K562 (cell line): ENCODE results near the gene CD99L2. TPM values are rescaled to one million over a fixed set of nuclear protein-coding genes. Genes with fewer than 3 reads are reported as not detected.

Experiments used
- ATAC-seq: fragments of 200-7000 bp; cut with Tn5 transposase; 3 replicates; pipeline ENCODE4 v1.9.1; 2020; ENCODE audit warnings: moderate library complexity
- BruUV-seq: library from RNA; stranded (reverse); fragments of 400-500 nt; replicated peaks from 2 replicates; lab custom pipeline; 2021; lab: Mats Ljungman, UMichigan
- CTCF ChIA-PET: fragments of 300-600 bp; formaldehyde crosslinking; extraction: SDS; loops from one replicate; lab custom pipeline; 2021; ENCODE audit warnings: low intra/inter-chr PET ratio; lab: Yijun Ruan, JAX
- POLR2A ChIA-PET: fragments of 300-600, 350-650 bp; sonication (Branson Sonifier 250); formaldehyde crosslinking; extraction: SDS; loops from one replicate; lab custom pipeline; 2021; ENCODE audit warnings: antibody characterized with exemption, inconsistent platforms; lab: Yijun Ruan, JAX
- DNase-seq, 4 experiments: peaks; one replicate each; pipeline versions ENCODE4 v3.0.0 to v3.0.0-alpha.2; 2011 to 2018; ENCODE audit warnings: low spot score in 3 of 4, mixed read lengths in 3 of 4; ENCODE audit errors: extremely low read depth in 1 of 4
- FAIRE-seq: peaks from 2 replicates; lab custom pipeline; 2011; peaks lifted over from hg19 to GRCh38; lab: Jason Lieb, UNC
- H2AFZ ChIP-seq: 2 replicates; pipeline ENCODE4 v1.6.0; 2011; ENCODE audit warnings: low read depth, low read length, control low read depth, inconsistent platforms
- H3K27ac ChIP-seq: fragments of 200-600 bp; 3 replicates; pipeline ENCODE4 v1.8.0; 2011; ENCODE audit warnings: low read depth, mild to moderate bottlenecking, control low read depth, inconsistent platforms, low read length, moderate library complexity, mixed read lengths; ENCODE audit errors: extremely low read depth
- H3K27me3 ChIP-seq, 2 experiments: fragments of 300-600 bp in 1 of 2; 2 replicates in 1 of 2; 3 replicates in 1 of 2; pipeline versions ENCODE4 v1.6.0 to v1.8.0; 2011; ENCODE audit warnings: inconsistent platforms in 2 of 2, low read length in 2 of 2, mild to moderate bottlenecking in 1 of 2, mixed read lengths in 1 of 2, moderate library complexity in 1 of 2; ENCODE audit not compliant: control insufficient read depth in 2 of 2, insufficient read depth in 2 of 2
- H3K36me3 ChIP-seq: fragments of 300-600 bp; 3 replicates; pipeline ENCODE4 v1.8.0; 2011; ENCODE audit warnings: mild to moderate bottlenecking, low read length, inconsistent platforms; ENCODE audit not compliant: control insufficient read depth, insufficient read depth
- H3K4me1 ChIP-seq, 2 experiments: fragments of 200-600 bp in 1 of 2; replicated peaks in 1 of 2; 2 replicates in 1 of 2; 3 replicates in 1 of 2; pipeline versions ENCODE4 v1.5.1 to v1.8.0; 2011; ENCODE audit warnings: inconsistent platforms in 2 of 2, low read length in 2 of 2, mild to moderate bottlenecking in 1 of 2, mixed read lengths in 1 of 2, moderate library complexity in 1 of 2; ENCODE audit not compliant: control insufficient read depth in 2 of 2, insufficient read depth in 2 of 2
- H3K4me2 ChIP-seq: 2 replicates; pipeline ENCODE4 v1.6.1; 2011; ENCODE audit warnings: low read length, control low read depth, inconsistent platforms, mixed read lengths; ENCODE audit not compliant: insufficient read depth
- H3K4me3 ChIP-seq: fragments of 200-600 bp; sonication (generic), shearing (Covaris generic); 2 replicates; pipeline ENCODE4 v1.5.1; 2016; ENCODE audit warnings: control low read depth, inconsistent platforms
- H3K79me2 ChIP-seq: fragments of 200-600 bp; 3 replicates; pipeline ENCODE4 v1.8.0; 2011; ENCODE audit warnings: low read length, inconsistent platforms; ENCODE audit not compliant: control insufficient read depth, insufficient read depth
- H3K9ac ChIP-seq, 2 experiments: 2 replicates each; pipeline versions ENCODE4 v1.6.0 to v1.6.1; 2011; ENCODE audit warnings: low read depth in 2 of 2, low read length in 2 of 2, control low read depth in 1 of 2, inconsistent platforms in 1 of 2, mild to moderate bottlenecking in 1 of 2, mixed read lengths in 1 of 2; ENCODE audit not compliant: insufficient read depth in 1 of 2
- H3K9me1 ChIP-seq: one replicate; pipeline ENCODE4 v1.6.0; 2011; ENCODE audit warnings: inconsistent platforms, mild to moderate bottlenecking, low read length, moderate library complexity; ENCODE audit not compliant: control insufficient read depth, insufficient read depth
- H3K9me3 ChIP-seq: replicated peaks from 2 replicates; pipeline ENCODE4 v1.5.1; 2011; ENCODE audit warnings: low read depth, low read length, inconsistent platforms; ENCODE audit not compliant: control insufficient read depth, insufficient read depth
- H4K20me1 ChIP-seq: replicated peaks from 2 replicates; pipeline ENCODE4 v1.6.1; 2011; ENCODE audit warnings: low read length, inconsistent platforms, mixed read lengths; ENCODE audit not compliant: control insufficient read depth, insufficient read depth
- CREBBP ChIP-seq: IDR thresholded peaks from one replicate; pipeline ENCODE4 v1.6.1; 2012; ENCODE audit warnings: low read depth, mild to moderate bottlenecking, control low read depth, inconsistent platforms, low read length
- MGA ChIP-seq: fragments of 450-650 bp; IDR thresholded peaks from 2 replicates; pipeline ENCODE4 v1.6.1; 2016; ENCODE audit warnings: mild to moderate bottlenecking, moderate library complexity
- MTA2 ChIP-seq: fragments of 450-650 bp; IDR thresholded peaks from 2 replicates; pipeline ENCODE4 v1.6.1; 2016; ENCODE audit warnings: low read depth
- NR2F6 ChIP-seq: fragments of 450-650 bp; formaldehyde crosslinking; IDR thresholded peaks from 2 replicates; pipeline ENCODE4 v1.4.0; 2020; ENCODE audit warnings: mild to moderate bottlenecking
- PHF21A ChIP-seq: fragments of 450-650 bp; IDR thresholded peaks from 2 replicates; pipeline ENCODE4 v1.6.1; 2017; ENCODE audit warnings: low read depth, borderline replicate concordance
- PHF8 ChIP-seq: fragments of 200-600 bp; sonication (generic); IDR thresholded peaks from 2 replicates; pipeline ENCODE4 v1.6.1; 2012; ENCODE audit warnings: mixed run types, mild to moderate bottlenecking, inconsistent platforms, low read length, moderate library complexity, borderline replicate concordance
- SMARCA4 ChIP-seq: fragments of 450-650 bp; IDR thresholded peaks from 2 replicates; pipeline ENCODE4 v1.6.1; 2016
- WGBS: fragments of 100-300 bp; shearing (Covaris generic); methylation state at CpG from one replicate; pipeline ENCODE4 v1.1.6; 2016; ENCODE audit warnings: low coverage, mixed read lengths; ENCODE audit not compliant: insufficient coverage; ENCODE audit errors: missing lambda C conversion rate; 5-methylcytosine and 5-hydroxymethylcytosine counted together
- in situ Hi-C: fragments of 300-500 bp; cut with MboI; formaldehyde crosslinking; loops from 4 replicates; pipeline ENCODE4 v1.15.0; 2018; ENCODE audit warnings: inconsistent platforms, mixed read lengths
- intact Hi-C: fragments of 100-400 bp; cut with micrococcal nuclease; formaldehyde crosslinking; loops from 2 replicates; pipeline ENCODE4 v1.14.2; 2022
- polyA plus RNA-seq, 8 experiments: library from polyadenylated mRNA; depleted of rRNA in 4 of 8; stranded (reverse) in 5 of 8; unstranded in 3 of 8; fragments of >200 nt; fragmentation: Nextera tagmentation in 2 of 8; fragmentation: Illumina TruSeq in 1 of 8; extraction: Ambion mirVana in 2 of 8; extraction: Trizol in 1 of 8; gene quantifications; 2 replicates each; pipeline versions ENCODE4 v1.2.1 to v1.2.3, GENCODE V29; 2011 to 2014; ENCODE audit warnings: inconsistent platforms in 1 of 8, missing spikeins in 1 of 8
- total RNA-seq, 7 experiments: library from RNA; depleted of rRNA in 6 of 7; stranded (reverse); fragments of >200 nt in 6 of 7; fragmentation: Illumina TruSeq in 2 of 7; extraction: Trizol in 2 of 7; gene quantifications; 2 replicates each; pipeline versions ENCODE4 v1.2.1 to v1.2.3, GENCODE V29; 2011 to 2021; ENCODE audit warnings: low replicate concordance in 1 of 7
- TF ChIP-seq, protein P1 (sequence below): fragments of 450-650 bp; formaldehyde crosslinking; IDR thresholded peaks from 2 replicates; pipeline ENCODE4 v1.4.0; 2020; ENCODE audit warnings: mild to moderate bottlenecking, moderate library complexity

Gene CD99L2
- total and polyA plus RNA-seq, 9 of the 15 experiments (the other 6 are each of a cell fraction or from before 2014, with no cell fraction given), result 0.76 to 19.0 (median 11.9) TPM

DNA sequence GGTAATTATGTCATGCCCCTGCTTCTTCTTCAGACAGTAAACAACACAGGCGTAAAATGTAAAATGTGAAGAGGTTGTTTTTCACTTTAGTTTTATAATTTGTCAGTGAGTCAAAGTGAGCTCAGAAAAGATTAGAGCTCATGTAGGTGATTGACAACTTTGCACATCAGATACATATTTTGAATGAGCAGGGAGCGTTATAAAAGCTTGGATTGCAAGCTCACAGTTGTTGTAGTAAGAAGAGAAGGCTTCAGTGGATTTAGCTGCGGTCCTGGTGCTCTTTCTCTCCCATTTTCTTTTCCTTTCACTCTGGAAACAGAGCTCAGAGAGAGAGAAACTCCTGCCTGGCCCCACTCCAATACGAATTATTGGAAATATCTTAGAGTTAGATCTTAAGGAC lies 178.8 kb downstream of the CD99L2 start:
- in situ Hi-C loops (loop anchor here (25.0 kb wide), 1 partner anchor 757 kb away; no protein-coding TSS in a partner anchor), intact Hi-C loops (loop anchor here (10.0 kb wide), 1 partner anchor 125 kb away; no protein-coding TSS in a partner anchor)
- Histone ChIP-seq H4K20me1 (no peaks in the 10 kb centered on the region), H3K27me3 (no peaks in the 10 kb centered on the region), H3K4me3 (no peak overlapping the region), H3K79me2 (no peaks in the 10 kb centered on the region; the same call in 2 of the 3 replicates), H3K9me3 (no peaks in the 10 kb centered on the region), H3K9ac (no peak overlapping the region), H3K4me1 (no peaks in the 10 kb centered on the region), H3K9me1 (no peaks in the 10 kb centered on the region), H3K36me3 (0 out of 3 replicates have a peak, but pooled peaks cover 3% of the 10 kb centered on the region), H2AFZ (no peak overlapping the region), H3K27ac (no peak overlapping the region), H3K4me2 (no peak overlapping the region)
- POLR2A ChIA-PET, result interaction anchor here (0.6 kb wide), 1 partner anchor 324 kb away, joined by 3 read pairs; no protein-coding TSS in a partner anchor
- no peak for FAIRE-seq
- no peak for ATAC-seq
- no TSS peak for BruUV-seq
- no peak for DNase-seq
- CTCF ChIA-PET, result no interaction called here
- WGBS, result 71% methylated on average over 3 of the region's 4 CpGs
- TF ChIP-seq MGA, result no peak
- no peak for TF ChIP-seq NR2F6 (CRISPR knock-in tag)
- TF ChIP-seq CREBBP, result no peak
- no peak for TF ChIP-seq MTA2
- TF ChIP-seq, protein P1, sequence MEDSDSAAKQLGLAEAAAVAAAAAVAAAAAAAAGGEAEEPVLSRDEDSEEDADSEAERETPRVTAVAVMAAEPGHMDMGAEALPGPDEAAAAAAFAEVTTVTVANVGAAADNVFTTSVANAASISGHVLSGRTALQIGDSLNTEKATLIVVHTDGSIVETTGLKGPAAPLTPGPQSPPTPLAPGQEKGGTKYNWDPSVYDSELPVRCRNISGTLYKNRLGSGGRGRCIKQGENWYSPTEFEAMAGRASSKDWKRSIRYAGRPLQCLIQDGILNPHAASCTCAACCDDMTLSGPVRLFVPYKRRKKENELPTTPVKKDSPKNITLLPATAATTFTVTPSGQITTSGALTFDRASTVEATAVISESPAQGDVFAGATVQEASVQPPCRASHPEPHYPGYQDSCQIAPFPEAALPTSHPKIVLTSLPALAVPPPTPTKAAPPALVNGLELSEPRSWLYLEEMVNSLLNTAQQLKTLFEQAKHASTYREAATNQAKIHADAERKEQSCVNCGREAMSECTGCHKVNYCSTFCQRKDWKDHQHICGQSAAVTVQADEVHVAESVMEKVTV (CRISPR knock-in tag), result no peak
- no peak for TF ChIP-seq PHF8
- TF ChIP-seq PHF21A, result no peak
- TF ChIP-seq SMARCA4, result no peak
